ENCODE results near the gene SMARCAL1.

SMARCAL1 gene

DNA sequence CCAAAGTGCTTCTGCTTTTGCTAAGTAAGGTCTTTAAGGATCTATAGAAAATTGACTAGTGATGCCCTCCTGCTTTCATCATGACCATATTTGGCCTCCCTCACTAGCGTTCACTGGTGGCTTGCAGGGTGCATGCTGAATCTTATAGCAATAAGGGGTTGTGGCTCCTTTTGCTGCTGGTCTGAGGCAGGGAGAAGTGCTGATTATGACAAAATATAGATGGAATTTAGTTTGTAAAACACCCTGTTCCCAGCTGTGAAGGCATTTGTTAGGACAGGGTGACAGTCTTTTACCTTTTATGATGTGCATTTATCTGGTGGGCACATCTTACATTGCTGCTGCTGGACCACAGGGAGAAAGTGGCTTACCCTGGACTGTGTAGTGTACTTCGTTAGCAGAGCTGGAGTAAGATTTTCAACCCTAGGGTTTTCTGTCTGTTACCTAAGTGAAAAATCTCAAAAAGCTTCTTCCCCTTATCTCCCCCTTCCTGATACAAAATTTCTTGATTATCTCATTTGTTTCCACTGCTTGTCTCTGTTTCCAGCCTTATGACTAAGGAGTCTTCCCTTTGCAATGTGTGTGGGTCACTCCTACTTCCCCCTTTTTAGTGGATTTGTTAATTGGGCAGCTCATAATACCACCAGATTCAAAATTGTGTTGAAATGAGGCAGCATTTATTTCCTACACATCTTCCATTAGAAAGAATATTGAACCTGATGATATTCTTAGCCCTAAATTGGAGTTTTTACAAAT lies 65.2 kb downstream of the SMARCAL1 start:
- DNase-seq: no peak

- DNase-seq: no peak
Measured at GRCh38 chr2:216478151-216478550, 65.9 kb downstream of the SMARCAL1 start.

- DNase-seq: no peak
Measured at GRCh38 chr2:216478791-216479190, 66.5 kb downstream of the SMARCAL1 start.

GRCh38 chr2:216480221-216480620 lies 67.9 kb downstream of the SMARCAL1 start:
- no peak for DNase-seq

DNA sequence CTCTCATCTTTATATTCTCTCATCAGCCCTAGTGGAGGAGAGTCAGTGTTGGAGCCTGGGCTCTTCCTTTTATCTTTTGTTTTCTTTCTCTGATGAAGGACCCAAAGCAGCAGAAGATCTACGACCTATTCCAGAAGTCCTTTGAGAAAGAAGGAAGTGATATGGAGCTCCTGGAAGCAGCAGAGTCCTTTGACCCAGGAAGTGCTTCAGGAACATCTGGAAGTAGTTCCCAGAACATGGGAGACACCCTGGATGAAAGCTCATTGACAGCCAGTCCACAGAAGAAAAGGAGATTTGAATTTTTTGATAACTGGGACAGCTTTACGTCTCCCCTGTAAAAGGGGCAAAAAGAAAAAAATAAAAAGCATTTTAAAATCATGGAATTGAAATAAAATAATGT lies 70.4 kb downstream of the SMARCAL1 start:
- DNase-seq: no peak

DNA sequence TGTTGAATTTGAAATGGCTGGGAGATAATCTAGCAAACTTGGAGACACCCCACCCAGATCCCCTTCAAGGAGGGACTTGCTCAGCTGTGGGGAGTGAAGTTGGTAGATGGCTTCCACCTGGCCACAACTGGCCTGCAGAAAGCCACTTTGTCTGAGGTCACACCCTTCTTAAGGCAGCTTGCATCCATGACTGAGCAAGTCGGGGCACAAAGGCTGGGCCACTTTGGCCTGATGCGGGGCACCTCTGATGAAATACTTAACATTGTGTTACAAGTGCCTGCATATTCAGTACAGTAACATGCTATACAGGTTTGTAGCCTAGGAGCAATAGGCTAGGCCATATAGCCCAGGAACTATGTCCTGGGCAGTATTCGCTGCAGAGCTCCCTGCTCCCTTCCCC lies 73.0 kb downstream of the SMARCAL1 start:
- no peak for DNase-seq

DNA sequence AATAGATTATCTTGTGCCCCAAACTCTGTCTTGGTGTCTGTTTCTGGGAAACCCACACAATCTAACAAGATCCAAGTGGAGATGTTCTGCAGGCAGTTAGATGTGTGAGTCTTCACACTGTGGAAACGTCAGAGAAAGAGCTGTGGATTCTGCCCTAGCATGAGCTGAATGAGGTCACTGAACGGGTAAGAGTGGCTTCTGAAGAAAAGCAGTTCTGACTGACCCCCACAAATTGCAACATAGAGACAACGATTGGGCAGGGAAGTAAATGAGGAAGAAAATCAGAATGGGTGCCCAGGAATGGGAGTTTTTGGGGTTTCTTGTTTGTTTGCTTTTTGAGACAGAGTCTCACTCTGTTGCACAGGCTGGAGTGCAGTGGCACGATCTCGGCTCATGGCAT lies 73.5 kb downstream of the SMARCAL1 start:
- DNase-seq: no peak

DNA sequence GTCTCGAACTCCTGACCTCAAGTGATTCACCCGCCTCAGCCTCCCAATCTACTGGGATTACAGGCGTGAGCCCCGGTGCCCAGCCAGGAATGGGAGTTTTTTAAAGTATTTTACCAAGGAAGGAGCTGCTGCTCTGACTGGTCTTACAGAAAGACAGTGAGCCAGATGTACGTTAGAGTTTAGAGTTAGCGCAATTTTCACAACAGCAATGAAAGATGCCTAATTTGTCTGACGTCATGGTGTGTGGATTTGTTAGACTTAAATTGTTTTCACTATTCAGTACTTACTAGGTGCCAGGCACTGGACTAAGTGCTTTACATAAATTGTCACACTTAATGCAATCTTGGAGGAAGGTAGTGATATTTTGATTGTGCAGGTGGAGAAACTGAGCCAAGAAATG lies 74.0 kb downstream of the SMARCAL1 start:
- no peak for DNase-seq

- no peak for DNase-seq
Measured at GRCh38 chr2:216486708-216487107, 74.4 kb downstream of the SMARCAL1 start.

DNA sequence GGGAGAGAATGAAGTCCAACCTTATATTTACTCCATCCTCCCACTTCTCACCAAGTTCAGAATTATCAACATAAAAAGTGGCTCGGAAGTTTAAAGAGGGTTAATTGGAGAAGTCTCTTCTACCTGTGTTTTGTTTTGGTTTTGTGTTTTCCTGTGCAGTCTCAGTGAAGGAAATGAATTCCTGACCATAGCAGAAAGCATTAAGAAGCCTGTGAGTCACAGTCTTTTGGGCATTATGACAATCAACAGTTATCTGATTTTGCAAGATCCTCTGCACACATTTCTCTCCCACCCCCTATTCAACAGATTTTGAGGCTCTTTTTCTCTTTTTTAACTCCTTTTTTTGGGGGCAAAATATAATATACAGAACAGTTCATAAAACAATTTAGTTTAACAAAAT lies 77.8 kb downstream of the SMARCAL1 start:
- no peak for DNase-seq

- no peak for DNase-seq
Measured at GRCh38 chr2:216491793-216492596, 79.7 kb downstream of the SMARCAL1 start.

DNA sequence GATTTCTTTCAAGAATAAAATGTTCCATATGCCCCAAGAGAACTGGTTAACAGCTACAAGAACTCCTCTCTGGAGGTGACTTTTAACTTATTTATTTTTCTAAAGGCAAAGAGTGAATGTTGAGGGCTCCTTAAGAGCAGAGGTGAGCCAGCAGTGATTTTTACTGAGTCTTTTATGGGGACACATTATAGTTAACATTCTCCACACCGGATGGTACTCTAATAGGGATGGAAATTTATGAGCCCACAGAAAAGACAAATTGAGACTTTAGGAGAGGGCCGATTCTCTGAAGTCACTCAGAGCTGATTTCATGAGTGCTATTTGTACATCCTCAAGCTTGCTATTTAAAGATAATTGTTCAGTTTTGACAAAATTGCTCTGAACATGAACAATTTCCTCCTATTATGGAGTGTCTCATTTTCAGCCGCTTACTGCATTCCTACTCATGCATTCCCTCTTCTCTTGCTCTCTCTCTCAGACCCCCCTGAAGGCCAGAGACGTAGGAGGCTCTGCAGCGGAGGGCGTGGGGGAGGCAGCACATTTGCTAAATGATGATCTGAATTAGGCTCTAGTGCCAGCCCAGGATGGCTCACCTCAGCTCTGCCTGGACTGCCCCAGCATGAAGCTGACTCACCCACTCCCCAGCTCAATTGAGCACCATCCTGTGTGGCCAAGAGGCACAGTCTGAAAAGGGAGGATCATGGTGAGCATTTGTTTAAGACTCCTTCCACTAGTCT lies 80.5 kb downstream of the SMARCAL1 start:
- no peak for DNase-seq

DNA sequence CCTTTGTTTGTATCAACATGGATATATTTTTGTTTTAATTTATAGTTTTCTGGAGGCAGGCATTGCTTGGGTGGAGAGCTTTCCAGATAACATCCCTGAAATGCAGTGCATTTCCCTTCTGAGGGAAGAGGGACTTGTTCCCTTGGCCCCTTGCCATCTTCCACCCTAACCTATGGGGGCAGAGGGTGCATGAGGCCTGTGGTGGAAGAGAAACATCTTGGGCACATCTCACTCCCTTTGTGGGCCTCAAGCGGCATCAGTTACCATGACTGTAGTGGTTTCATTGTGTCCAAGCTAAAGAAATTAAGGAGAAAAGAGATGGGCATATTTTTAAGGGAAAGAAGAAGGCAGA lies 81.0 kb downstream of the SMARCAL1 start:
- DNase-seq: no peak

DNA sequence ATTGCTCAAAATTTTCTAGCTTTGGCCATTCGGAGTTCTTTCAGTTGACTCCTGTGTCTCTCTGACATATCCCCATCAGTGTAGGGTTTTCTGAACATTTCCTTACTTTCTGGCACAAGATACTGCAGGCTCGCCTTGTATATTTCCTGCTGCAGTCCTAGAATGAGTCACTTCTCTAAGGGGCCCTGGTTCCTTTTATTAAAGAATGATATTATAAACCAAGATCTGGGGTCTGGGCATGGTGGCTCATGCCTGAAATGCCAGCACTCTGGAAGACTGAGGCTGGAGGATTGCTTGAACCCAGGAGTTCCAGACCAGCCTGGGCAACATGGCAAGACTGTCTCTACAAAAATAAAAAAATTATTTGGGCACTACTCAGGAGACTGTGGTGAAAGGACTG lies 83.4 kb downstream of the SMARCAL1 start:
- no peak for DNase-seq

- DNase-seq: no peak
Measured at GRCh38 chr2:216497382-216498069, 85.2 kb downstream of the SMARCAL1 start.

- no peak for DNase-seq
Measured at GRCh38 chr2:216498070-216498378, 85.7 kb downstream of the SMARCAL1 start.

- peak; percentile 93 for DNase-seq
Measured at GRCh38 chr2:216498379-216499352, 86.4 kb downstream of the SMARCAL1 start, which contains the start of gene RPL37A. Gene RPL37A (plus strand): TSS chr2:216498844. CDS start chr2:216498875, 31 bp downstream.

GRCh38 chr2:216499641-216500218 lies 87.4 kb downstream of the SMARCAL1 start:
- no peak for DNase-seq

GRCh38 chr2:216500572-216500971 lies 88.3 kb downstream of the SMARCAL1 start:
- DNase-seq: no peak

DNA sequence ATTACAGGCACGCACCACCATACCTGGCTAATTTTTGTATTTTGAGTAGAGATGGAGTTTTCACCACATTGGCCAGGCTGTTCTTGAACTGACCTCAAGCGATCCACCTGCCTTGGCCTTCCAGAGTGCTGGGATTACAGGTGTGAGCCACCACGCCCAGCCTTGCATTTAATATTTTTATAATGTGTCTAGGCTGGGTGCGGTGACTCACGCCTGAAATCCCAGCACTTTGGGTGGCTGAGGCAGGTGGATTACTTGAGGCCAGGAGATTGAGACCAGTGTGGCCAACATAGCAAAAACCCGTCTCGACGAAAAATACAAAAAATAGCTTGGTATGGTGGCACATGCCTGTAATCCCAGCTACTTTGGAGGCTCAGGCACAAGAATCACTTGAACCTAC lies 89.6 kb downstream of the SMARCAL1 start:
- no peak for DNase-seq

GRCh38 chr2:216502381-216503158 lies 90.3 kb downstream of the SMARCAL1 start:
- DNase-seq: no peak
